HG02610 (cell line): ENCODE measurements around the gene RPL38.

Experiments
- ATAC-seq: cut with Tn5 transposase; IDR thresholded peaks from one replicate; pipeline ENCODE4 v1.9.1; 2021; ENCODE audit warnings: mild to moderate bottlenecking, moderate library complexity; ENCODE audit not compliant: unreplicated experiment

The RPL38 gene

GRCh38 chr17:74245145-74245831 lies 41.8 kb downstream of the RPL38 start:
- no peak for ATAC-seq

GRCh38 chr17:74245871-74246270 lies 42.4 kb downstream of the RPL38 start:
- ATAC-seq: no peak

GRCh38 chr17:74249590-74250270 lies 46.3 kb downstream of the RPL38 start:
- no peak for ATAC-seq

- no peak for ATAC-seq
These were observed 47.0 kb downstream of the RPL38 start for GRCh38 chr17:74250324-74250995.

- ATAC-seq: no peak
These were observed 47.6 kb downstream of the RPL38 start for GRCh38 chr17:74251051-74251450.

GRCh38 chr17:74251569-74251968 lies 48.1 kb downstream of the RPL38 start:
- ATAC-seq: no peak

- no peak for ATAC-seq
These were observed 48.7 kb downstream of the RPL38 start for GRCh38 chr17:74252211-74252610.

GRCh38 chr17:74253036-74253435 lies 49.6 kb downstream of the RPL38 start:
- no peak for ATAC-seq

- ATAC-seq: no peak
These were observed 53.8 kb downstream of the RPL38 start for GRCh38 chr17:74257311-74257710.

- no peak for ATAC-seq
These were observed 56.4 kb downstream of the RPL38 start for GRCh38 chr17:74259667-74260524.
